Stimulated activated CD8-positive, alpha-beta memory T cell treated with anti-CD3 and anti-CD28 coated beads, Interleukin-15, amount 100 ng/mL, for 1 hour (primary cell): Measurements from ENCODE around the gene KARS1.

Experiments used
- DNase-seq: peaks from one replicate; pipeline ENCODE4 v3.0.0-alpha.2; 2020; ENCODE audit warnings: low read depth

KARS1 gene

GRCh38 chr16:75579281-75579834 lies 68.1 kb downstream of the KARS1 start:
- DNase-seq, result no peak

- DNase-seq, result no peak
Measured at GRCh38 chr16:75578725-75579124, 68.7 kb downstream of the KARS1 start.

DNA sequence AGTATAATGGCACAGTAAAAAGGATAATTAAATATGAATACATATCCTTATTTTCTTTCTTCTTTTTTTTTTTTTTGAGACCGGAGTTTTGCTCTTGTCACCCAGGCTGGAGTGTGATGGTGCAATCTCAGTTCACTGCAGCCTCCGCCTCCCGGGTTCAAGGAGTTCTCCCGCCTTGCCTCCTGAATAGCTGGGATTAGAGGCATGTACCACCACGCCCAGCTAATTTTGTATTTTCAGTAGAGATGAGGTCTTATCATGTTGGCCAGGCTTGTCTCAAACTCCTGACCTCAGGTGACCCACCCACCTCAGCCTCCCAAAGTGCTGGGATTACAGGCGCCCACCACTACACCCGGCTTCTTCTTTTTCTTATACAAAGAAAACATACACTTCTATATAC lies 69.3 kb downstream of the KARS1 start:
- no peak for DNase-seq
